Astrocyte of the spinal cord (primary cell): Measurements from ENCODE around the gene METTL3.

Experiments
- DNase-seq: peaks from one replicate; pipeline ENCODE4 v3.0.0; 2011; ENCODE audit warnings: low read depth, low spot score
- H3K4me3 ChIP-seq: 2 replicates; pipeline ENCODE4 v1.5.1; 2011; ENCODE audit warnings: low read depth, mild to moderate bottlenecking, low read length, moderate library complexity
- in situ Hi-C: cut with HindIII; loops from 2 replicates; pipeline ENCODE4 v1.10.0; 2017; ENCODE audit warnings: low sequenced_read_pairs
- TF ChIP-seq, protein P1 (sequence below): IDR thresholded peaks from 2 replicates; pipeline ENCODE4 v1.5.1; 2012; ENCODE audit warnings: low read depth, mild to moderate bottlenecking, low read length, inconsistent platforms

The METTL3 gene

DNA sequence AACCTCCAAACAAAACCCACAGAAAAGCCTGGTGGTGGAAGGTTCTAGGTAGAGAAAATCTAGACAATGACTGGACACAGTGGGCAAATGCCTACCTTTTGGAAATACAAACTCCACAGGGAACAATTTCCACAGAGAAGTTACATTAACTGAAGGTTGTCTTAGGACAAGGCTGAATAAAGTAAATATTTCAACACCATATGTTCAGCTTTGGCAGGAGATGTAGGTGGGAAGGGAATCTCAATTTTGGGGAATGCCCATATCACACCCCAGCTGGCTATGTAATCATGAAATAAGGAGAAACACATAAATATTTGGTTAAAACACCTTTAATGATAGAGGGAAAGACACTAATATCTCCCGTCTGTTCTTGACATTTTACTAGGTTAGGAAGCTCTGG, 9.6 kb upstream of the METTL3 start:
- TF ChIP-seq, protein P1, sequence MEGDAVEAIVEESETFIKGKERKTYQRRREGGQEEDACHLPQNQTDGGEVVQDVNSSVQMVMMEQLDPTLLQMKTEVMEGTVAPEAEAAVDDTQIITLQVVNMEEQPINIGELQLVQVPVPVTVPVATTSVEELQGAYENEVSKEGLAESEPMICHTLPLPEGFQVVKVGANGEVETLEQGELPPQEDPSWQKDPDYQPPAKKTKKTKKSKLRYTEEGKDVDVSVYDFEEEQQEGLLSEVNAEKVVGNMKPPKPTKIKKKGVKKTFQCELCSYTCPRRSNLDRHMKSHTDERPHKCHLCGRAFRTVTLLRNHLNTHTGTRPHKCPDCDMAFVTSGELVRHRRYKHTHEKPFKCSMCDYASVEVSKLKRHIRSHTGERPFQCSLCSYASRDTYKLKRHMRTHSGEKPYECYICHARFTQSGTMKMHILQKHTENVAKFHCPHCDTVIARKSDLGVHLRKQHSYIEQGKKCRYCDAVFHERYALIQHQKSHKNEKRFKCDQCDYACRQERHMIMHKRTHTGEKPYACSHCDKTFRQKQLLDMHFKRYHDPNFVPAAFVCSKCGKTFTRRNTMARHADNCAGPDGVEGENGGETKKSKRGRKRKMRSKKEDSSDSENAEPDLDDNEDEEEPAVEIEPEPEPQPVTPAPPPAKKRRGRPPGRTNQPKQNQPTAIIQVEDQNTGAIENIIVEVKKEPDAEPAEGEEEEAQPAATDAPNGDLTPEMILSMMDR = no peak
- H3K4me3 ChIP-seq = no peak overlapping the region
- in situ Hi-C loops = no loop called here
- no peak for DNase-seq

DNA sequence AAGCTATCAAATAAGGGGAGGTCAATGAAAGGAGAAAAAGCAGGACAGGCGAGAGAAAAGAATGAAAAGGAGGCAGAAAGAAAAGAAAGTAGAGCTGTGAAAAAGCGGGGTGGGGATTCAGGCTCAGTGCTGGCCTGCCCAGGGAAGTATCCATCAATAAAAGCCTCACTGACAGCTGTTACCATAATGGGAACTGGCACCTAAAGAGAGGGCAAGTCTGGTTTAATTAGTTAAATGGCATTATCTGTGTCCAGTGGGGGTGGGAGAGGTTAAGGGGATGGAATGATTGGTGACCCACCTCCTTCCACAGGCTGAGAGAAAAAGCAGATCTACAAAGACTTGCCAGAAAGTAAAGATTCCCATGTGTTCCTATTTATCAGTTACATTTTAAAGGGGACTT, 7.6 kb upstream of the METTL3 start:
- no peak overlapping the region for H3K4me3 ChIP-seq
- in situ Hi-C loops = no loop called here
- TF ChIP-seq, protein P1 = no peak
- no peak for DNase-seq

DNA sequence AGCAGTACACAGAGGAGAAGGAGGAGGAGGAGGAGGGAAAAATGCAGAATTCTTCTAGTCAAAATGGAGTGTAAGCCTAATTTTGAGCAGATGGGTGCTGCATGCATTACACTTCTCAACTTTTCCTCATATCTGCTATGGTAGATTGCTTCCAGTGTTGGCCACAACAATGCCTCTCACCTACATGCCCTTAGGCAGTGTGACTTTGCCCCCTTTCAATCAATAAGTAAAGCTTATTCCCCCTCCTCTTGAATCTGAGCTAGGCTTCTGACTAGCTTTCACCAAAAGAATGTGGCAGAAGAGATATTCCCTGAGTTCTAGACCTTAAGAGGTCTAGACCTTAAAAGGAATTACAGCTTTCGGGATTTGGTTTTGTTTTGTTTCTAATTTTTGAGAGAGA, 3.2 kb upstream of the METTL3 start:
- H3K4me3 ChIP-seq = no peak overlapping the region
- TF ChIP-seq, protein P1 = no peak
- no peak for DNase-seq
- in situ Hi-C loops = no loop called here

DNA sequence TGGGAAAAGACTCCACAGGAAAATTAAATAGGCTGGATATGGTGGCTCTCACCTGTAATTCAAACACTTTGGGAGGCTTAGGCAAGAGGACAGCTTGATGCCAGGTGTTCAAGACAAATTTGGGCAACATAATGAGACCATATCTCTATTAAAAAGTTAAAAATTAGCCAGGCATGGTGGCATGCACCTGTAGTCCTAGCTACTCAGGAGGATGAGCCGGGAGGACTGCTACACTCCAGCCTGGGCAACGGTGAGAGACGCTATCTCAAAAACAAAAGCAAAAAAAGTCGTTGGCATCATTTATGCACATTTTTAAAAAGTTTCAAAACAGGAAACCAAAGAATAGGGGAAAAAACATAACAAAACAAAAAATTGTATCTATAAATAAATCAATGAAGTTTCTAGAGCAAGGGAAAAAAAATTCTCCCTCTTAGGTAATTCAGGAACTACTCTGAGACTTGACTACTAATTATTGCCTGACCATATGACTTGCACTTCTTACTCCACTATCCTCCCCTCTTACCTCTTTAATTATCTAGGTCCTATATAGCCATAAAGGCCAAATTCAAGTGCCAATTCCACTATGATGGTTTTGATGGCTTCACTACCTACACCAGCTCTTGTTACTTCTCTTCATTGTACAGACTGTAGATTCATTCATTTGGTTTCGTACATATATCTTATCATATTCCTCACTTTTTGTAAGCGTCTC, 1.6 kb downstream of the METTL3 start:
- in situ Hi-C loops = no loop called here
- peak overlapping the region; percentile 99 for H3K4me3 ChIP-seq
- DNase-seq = no peak
- TF ChIP-seq, protein P1 = no peak

DNA sequence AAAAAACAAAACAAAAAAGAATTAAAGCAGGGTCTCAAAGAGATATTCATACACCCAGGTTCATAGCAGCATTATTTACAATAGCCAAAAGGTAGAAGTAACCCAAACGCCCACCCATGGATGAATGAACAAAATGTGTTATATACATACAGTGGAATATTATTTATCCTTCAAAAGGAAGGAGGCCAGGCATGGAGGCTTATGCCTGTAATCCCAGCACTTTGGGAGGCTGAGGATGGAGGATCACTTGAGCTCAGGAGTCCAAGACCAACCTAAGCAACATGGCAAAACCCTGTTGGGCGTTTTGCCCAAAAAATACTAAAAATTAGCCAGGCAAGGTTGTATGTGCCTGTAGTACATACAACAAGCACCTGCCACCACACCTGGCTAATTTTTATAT, 4.6 kb downstream of the METTL3 start:
- in situ Hi-C loops = no loop called here
- no peak overlapping the region for H3K4me3 ChIP-seq
- TF ChIP-seq, protein P1 = no peak
- no peak for DNase-seq

DNA sequence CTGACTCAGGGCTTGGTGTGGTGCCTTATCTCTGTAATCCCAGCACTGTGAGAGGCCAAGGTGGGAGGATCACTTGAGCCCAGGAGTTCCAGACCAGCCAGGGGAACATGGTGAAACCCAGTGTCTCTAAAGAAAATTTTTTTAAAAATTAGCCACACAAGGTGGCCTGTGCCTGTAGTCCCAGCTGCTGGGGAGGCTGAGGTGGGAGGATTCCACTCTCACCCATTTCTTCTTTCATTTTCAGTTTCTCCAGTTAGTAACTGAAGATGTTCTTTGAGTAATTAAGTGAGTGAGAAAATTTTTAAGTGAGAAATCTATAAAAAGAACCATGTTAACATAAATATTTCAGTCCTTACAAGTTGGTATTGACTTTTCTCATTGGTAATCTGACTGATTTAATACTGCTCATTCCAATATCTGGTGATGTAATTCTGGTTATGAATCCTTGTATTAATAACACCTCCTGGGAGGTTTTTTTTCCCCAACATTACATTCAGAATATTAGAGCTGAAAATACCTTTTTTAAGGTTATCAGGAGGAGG, 6.1 kb downstream of the METTL3 start:
- in situ Hi-C loops = no loop called here
- DNase-seq = no peak
- no peak overlapping the region for H3K4me3 ChIP-seq
- TF ChIP-seq, protein P1 = no peak

DNA sequence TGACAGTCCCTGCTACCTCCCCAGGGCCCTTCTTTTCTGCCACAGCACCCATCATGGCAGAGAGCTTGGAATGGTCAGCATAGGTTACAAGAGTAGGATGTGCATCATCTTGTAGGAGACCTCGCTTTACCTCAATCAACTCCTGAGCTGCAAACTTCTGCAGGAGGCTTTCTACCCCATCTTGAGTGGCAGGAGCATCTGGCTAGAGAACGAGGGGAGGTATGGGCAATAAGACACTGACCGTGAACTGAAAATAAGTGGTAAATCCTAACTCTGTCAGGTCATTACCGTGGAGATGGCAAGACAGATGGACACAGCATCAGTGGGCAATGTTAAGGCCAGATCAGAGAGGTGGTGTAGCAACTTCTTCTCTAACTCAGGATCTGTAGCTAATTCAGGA, 7.8 kb downstream of the METTL3 start:
- TF ChIP-seq, protein P1 = no peak
- in situ Hi-C loops = no loop called here
- DNase-seq = no peak
- no peak overlapping the region for H3K4me3 ChIP-seq
